Measurements from ENCODE around the gene SLAMF7.

DNA sequence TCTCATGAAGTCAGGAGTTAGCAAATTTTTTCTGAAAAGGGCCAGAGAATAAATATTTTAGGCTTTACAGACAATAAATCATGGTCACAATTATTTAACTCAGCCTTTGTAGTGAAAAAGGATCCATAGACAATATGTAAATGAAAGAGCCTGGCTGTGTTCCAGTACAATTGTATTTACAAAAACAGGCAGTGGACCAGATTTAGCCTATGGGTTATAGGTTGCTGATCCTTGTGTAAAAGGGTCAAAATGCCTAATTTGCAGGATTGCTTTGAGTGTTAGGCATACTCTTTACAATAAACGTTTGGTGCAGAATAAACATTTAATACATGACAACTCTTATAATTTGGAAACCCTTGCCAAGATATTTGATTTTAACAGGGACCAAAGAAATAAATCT lies 6.5 kb downstream of the SLAMF7 start:
- TF ChIP-seq CTCF (conservative IDR thresholded peaks at IDR 0.05 in 1 of 2, IDR thresholded peaks at IDR 0.05 in 1 of 2; ENCODE audit: low read depth in 1 of 2, low read length in 2 of 2) (no peak), EZH2 (IDR thresholded peaks at IDR 0.05; ENCODE audit: low read length, missing control alignments) (no peak)

All from fibroblast of lung (primary cell).